A673 (cell line): ENCODE results near the gene LMO1. TPM values are rescaled to one million over a fixed set of nuclear protein-coding genes. Genes with fewer than 3 reads are reported as not detected.

Experiments used
- BruUV-seq: library from RNA; stranded (reverse); fragments of 400-500 nt; replicated peaks from 2 replicates; lab custom pipeline; 2021; lab: Mats Ljungman, UMichigan
- CTCF ChIA-PET: fragments of 300-600 bp; sonication (Branson Sonifier 250); formaldehyde crosslinking; loops from one replicate; lab custom pipeline; 2022; ENCODE audit warnings: antibody characterized with exemption; lab: Charles Lee
- POLR2A ChIA-PET: fragments of 300-600 bp; sonication (Branson Sonifier 250); formaldehyde crosslinking; loops from one replicate; lab custom pipeline; 2022; ENCODE audit warnings: antibody characterized with exemption; ENCODE audit not compliant: low non-redundant PET; lab: Charles Lee
- DNase-seq: peaks from one replicate; pipeline ENCODE4 v3.0.0-alpha.2; 2015; ENCODE audit warnings: low spot score
- H3K27ac ChIP-seq: fragments of 200-600 bp; sonication (generic); 2 replicates; pipeline ENCODE4 v1.5.1; 2016; ENCODE audit warnings: mixed run types, low read depth, mild to moderate bottlenecking, mixed read lengths, antibody characterized with exemption, low read length; ENCODE audit not compliant: poor library complexity, severe bottlenecking
- H3K27me3 ChIP-seq: fragments of 200-600 bp; sonication (generic); replicated peaks from 2 replicates; pipeline ENCODE4 v1.6.1; 2017; ENCODE audit warnings: mixed run types, low read depth, mild to moderate bottlenecking, mixed read lengths, antibody characterized with exemption, low read length; ENCODE audit not compliant: insufficient read depth, poor library complexity
- H3K36me3 ChIP-seq: fragments of 200-600 bp; sonication (generic); 2 replicates; pipeline ENCODE4 v1.6.1; 2016; ENCODE audit warnings: mixed run types, mild to moderate bottlenecking, mixed read lengths, antibody characterized with exemption, low read length; ENCODE audit not compliant: insufficient read depth, poor library complexity, severe bottlenecking
- H3K4me1 ChIP-seq: fragments of 200-600 bp; sonication (generic); 2 replicates; pipeline ENCODE4 v1.6.1; 2017; ENCODE audit warnings: mixed run types, mild to moderate bottlenecking, mixed read lengths, antibody characterized with exemption, low read length; ENCODE audit not compliant: insufficient read depth, poor library complexity, severe bottlenecking
- H3K4me3 ChIP-seq: fragments of 200-600 bp; sonication (generic); 2 replicates; pipeline ENCODE4 v1.5.1; 2016; ENCODE audit warnings: low read depth, mixed run types, mild to moderate bottlenecking, mixed read lengths, low read length; ENCODE audit not compliant: poor library complexity, severe bottlenecking
- H3K9me3 ChIP-seq: fragments of 200-600 bp; sonication (generic); 2 replicates; pipeline ENCODE4 v1.6.1; 2016; ENCODE audit warnings: mixed run types, low read depth, mild to moderate bottlenecking, mixed read lengths, antibody characterized with exemption, low read length; ENCODE audit not compliant: poor library complexity, severe bottlenecking
- CTCF ChIP-seq: fragments of 300-800, 200-600 bp; sonication (generic); conservative IDR thresholded peaks from 2 replicates; pipeline ENCODE4 v1.5.1; 2017; ENCODE audit warnings: low read depth, mild to moderate bottlenecking, antibody characterized with exemption, low read length, moderate library complexity, mixed read lengths
- EZH2 ChIP-seq: fragments of 200-600 bp; sonication (generic); IDR thresholded peaks from 2 replicates; pipeline ENCODE4 v1.6.1; 2017; ENCODE audit warnings: borderline replicate concordance, low read depth, mild to moderate bottlenecking, mixed read lengths, antibody characterized with exemption, low read length; ENCODE audit not compliant: poor library complexity, severe bottlenecking
- intact Hi-C: fragments of 100-400 bp; cut with micrococcal nuclease; formaldehyde crosslinking; loops from one replicate; pipeline ENCODE4 v1.10.0; 2022; ENCODE audit not compliant: unreplicated experiment
- total RNA-seq: library from RNA; stranded (reverse); gene quantifications from 2 replicates; pipeline ENCODE4 v1.2.3, GENCODE V29; 2021

Gene LMO1
- total RNA-seq, 1 experiment from 2014 or later = not detected

- CTCF ChIA-PET = no interaction called here
- Histone ChIP-seq H3K9me3 (no peaks in the 10 kb centered on the region), H3K27me3 (peaks cover 53% of the 10 kb centered on the region), H3K4me1 (no peaks in the 10 kb centered on the region), H3K36me3 (no peaks in the 10 kb centered on the region), H3K27ac (no peak overlapping the region), H3K4me3 (no peak overlapping the region)
- BruUV-seq = no TSS peak
- TF ChIP-seq CTCF (no peak), EZH2 (no peak)
- POLR2A ChIA-PET = no interaction called here
- intact Hi-C loops = no loop called here
- no peak for DNase-seq
Measured at GRCh38 chr11:8242499-8243280, 21.0 kb downstream of the LMO1 start.

- no peaks in the 10 kb centered on the region for H3K9me3 ChIP-seq
- BruUV-seq = no TSS peak
- ChIA-PET CTCF (interaction anchor here (0.5 kb wide), 1 partner anchor 70 kb away, joined by 4 read pairs; no protein-coding TSS in a partner anchor), POLR2A (no interaction called here)
- H3K4me3 ChIP-seq = no peak overlapping the region
- no peak for TF ChIP-seq EZH2
- TF ChIP-seq CTCF = no peak
- intact Hi-C loops = no loop called here
- H3K4me1 ChIP-seq = no peaks in the 10 kb centered on the region
- no peak overlapping the region for H3K27ac ChIP-seq
- no peak for DNase-seq
- no peaks in the 10 kb centered on the region for H3K36me3 ChIP-seq
- peaks cover 48% of the 10 kb centered on the region for H3K27me3 ChIP-seq
Measured at GRCh38 chr11:8242118-8242475, 21.6 kb downstream of the LMO1 start.

- no peak overlapping the region for H3K27ac ChIP-seq
- POLR2A ChIA-PET = no interaction called here
- no TSS peak for BruUV-seq
Measured at GRCh38 chr11:8241373-8242117, 22.1 kb downstream of the LMO1 start.

More at GRCh38 chr11:8241373-8242117, 22.1 kb downstream of the LMO1 start:
- H3K9me3 ChIP-seq = no peaks in the 10 kb centered on the region
- peaks cover 43% of the 10 kb centered on the region for H3K27me3 ChIP-seq
- CTCF ChIA-PET = interaction anchor here (0.5 kb wide), 1 partner anchor 69 kb away, joined by 4 read pairs; no protein-coding TSS in a partner anchor
- H3K4me1 ChIP-seq = no peaks in the 10 kb centered on the region
- DNase-seq = no peak
- intact Hi-C loops = no loop called here
- no peak overlapping the region for H3K4me3 ChIP-seq
- no peaks in the 10 kb centered on the region for H3K36me3 ChIP-seq
- TF ChIP-seq CTCF (no peak), EZH2 (no peak)
